ENCODE results near the gene PRM2.

Gene PRM2

GRCh38 chr16:11276143-11276895 is at the start of gene PRM2:
Gene PRM2, minus strand, starts transcription at chr16:11276480. Its CDS starts 110 bp downstream, at chr16:11276370.
- H3K27me3 Mint-ChIP-seq, result no peaks in the 10 kb centered on the region
- H3K9me3 Mint-ChIP-seq, result no peaks in the 10 kb centered on the region
- no peak within 1 kb of the TSS for H3K4me3 Mint-ChIP-seq
- peaks cover 18% of the 10 kb centered on the region for H3K4me1 Mint-ChIP-seq
- no peak for ATAC-seq
- peak within 1 kb of the TSS; percentile 1 for H3K27ac Mint-ChIP-seq
- H3K36me3 Mint-ChIP-seq, result no peaks in the 10 kb centered on the region

- H3K4me3 Mint-ChIP-seq, result no peak overlapping the region
- no peaks in the 10 kb centered on the region for H3K9me3 Mint-ChIP-seq
- no peaks in the 10 kb centered on the region for H3K27me3 Mint-ChIP-seq
- peaks cover 10% of the 10 kb centered on the region for H3K36me3 Mint-ChIP-seq
- H3K4me1 Mint-ChIP-seq, result peaks cover 60% of the 10 kb centered on the region
- H3K27ac Mint-ChIP-seq, result peak overlapping the region; percentile 55
- ATAC-seq, result peak; percentile 58
Measured at GRCh38 chr16:11325404-11326083, 49.3 kb upstream of the PRM2 start.

GRCh38 chr16:11323551-11324336 is 47.5 kb upstream of the PRM2 start:
- Mint-ChIP-seq H3K27me3 (no peaks in the 10 kb centered on the region), H3K4me3 (no peak overlapping the region), H3K36me3 (peaks cover 10% of the 10 kb centered on the region), H3K27ac (no peak overlapping the region), H3K9me3 (no peaks in the 10 kb centered on the region), H3K4me1 (peaks cover 45% of the 10 kb centered on the region)
- ATAC-seq, result no peak

DNA sequence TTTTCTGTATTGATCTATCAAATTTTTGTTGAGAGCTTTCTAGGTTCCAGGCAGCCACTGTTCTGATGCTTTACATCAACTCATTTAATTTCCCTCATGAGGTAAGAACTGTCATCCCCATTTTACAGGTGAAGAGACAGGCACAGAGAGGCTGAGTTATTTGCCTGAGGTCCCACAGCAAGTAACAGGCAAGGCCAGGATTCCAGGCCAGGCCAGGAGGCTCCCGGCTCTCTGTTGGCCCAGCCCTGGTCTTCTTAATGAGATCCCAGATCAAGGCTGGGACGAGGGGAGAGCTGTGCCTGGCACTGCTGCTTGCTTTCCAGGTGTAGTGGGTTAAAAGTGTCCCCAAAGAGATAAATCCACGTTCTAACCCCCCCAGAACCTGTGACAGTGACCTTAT is 46.5 kb upstream of the PRM2 start:
- Mint-ChIP-seq H3K9me3 (no peaks in the 10 kb centered on the region), H3K27me3 (no peaks in the 10 kb centered on the region), H3K27ac (no peak overlapping the region), H3K4me1 (peaks cover 39% of the 10 kb centered on the region), H3K36me3 (peaks cover 10% of the 10 kb centered on the region), H3K4me3 (no peak overlapping the region)
- no peak for ATAC-seq

DNA sequence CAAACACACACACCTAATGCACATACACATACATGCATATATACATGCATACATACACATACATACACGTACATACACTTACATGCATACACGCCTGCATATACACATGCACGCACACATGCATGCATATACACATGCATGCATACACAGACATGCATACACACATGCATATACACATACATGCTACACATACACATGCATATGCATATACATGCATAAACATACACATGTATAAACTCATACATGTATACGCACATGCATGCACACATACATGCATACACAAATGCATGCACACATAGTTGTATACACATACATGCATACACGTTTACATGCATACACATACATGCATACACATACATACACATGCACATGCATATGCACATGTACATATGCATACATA is 45.4 kb upstream of the PRM2 start:
- Mint-ChIP-seq H3K36me3 (peaks cover under 1% of the 10 kb centered on the region), H3K27ac (no peak overlapping the region), H3K9me3 (no peaks in the 10 kb centered on the region), H3K27me3 (no peaks in the 10 kb centered on the region), H3K4me3 (no peak overlapping the region), H3K4me1 (peaks cover 28% of the 10 kb centered on the region)
- ATAC-seq, result no peak

GRCh38 chr16:11320170-11320569 is 43.9 kb upstream of the PRM2 start:
- no peak for ATAC-seq
- H3K36me3 Mint-ChIP-seq, result no peaks in the 10 kb centered on the region
- no peaks in the 10 kb centered on the region for H3K9me3 Mint-ChIP-seq
- H3K27me3 Mint-ChIP-seq, result no peaks in the 10 kb centered on the region
- H3K4me3 Mint-ChIP-seq, result no peak overlapping the region
- peaks cover 13% of the 10 kb centered on the region for H3K4me1 Mint-ChIP-seq
- no peak overlapping the region for H3K27ac Mint-ChIP-seq

GRCh38 chr16:11319529-11320146 is 43.4 kb upstream of the PRM2 start:
- Mint-ChIP-seq H3K4me1 (peaks cover 13% of the 10 kb centered on the region), H3K36me3 (no peaks in the 10 kb centered on the region), H3K27me3 (no peaks in the 10 kb centered on the region), H3K27ac (no peak overlapping the region), H3K4me3 (no peak overlapping the region), H3K9me3 (no peaks in the 10 kb centered on the region)
- ATAC-seq, result no peak

DNA sequence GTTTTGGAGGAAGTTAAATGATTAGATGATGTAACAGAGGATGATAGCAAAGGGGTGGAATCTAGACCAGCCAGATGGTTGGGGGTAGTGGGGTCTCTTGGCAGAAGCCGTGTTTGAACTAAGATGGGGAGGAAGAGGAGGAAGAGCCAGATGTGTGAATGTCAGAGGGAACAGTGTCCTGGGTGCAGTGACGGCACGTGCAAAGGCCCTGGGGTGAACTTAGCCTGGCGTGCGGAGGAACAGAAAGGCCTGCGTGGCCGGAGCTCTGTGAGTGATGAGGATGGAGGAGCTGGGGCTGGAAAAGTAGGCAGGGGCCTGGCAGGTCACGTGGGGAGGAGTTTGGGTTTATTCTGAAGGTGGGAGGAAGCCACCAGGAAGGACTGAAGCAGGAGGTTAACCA is 42.5 kb upstream of the PRM2 start:
- Mint-ChIP-seq H3K4me1 (peaks cover 19% of the 10 kb centered on the region), H3K27me3 (no peaks in the 10 kb centered on the region), H3K4me3 (no peak overlapping the region), H3K36me3 (no peaks in the 10 kb centered on the region), H3K9me3 (no peaks in the 10 kb centered on the region), H3K27ac (no peak overlapping the region)
- ATAC-seq, result no peak

- H3K4me1 Mint-ChIP-seq, result peaks cover 42% of the 10 kb centered on the region
- H3K4me3 Mint-ChIP-seq, result no peak overlapping the region
- H3K27me3 Mint-ChIP-seq, result no peaks in the 10 kb centered on the region
- no peak for ATAC-seq
- H3K9me3 Mint-ChIP-seq, result no peaks in the 10 kb centered on the region
- H3K27ac Mint-ChIP-seq, result no peak overlapping the region
- H3K36me3 Mint-ChIP-seq, result no peaks in the 10 kb centered on the region
Measured at GRCh38 chr16:11316331-11317015, 40.2 kb upstream of the PRM2 start.

DNA sequence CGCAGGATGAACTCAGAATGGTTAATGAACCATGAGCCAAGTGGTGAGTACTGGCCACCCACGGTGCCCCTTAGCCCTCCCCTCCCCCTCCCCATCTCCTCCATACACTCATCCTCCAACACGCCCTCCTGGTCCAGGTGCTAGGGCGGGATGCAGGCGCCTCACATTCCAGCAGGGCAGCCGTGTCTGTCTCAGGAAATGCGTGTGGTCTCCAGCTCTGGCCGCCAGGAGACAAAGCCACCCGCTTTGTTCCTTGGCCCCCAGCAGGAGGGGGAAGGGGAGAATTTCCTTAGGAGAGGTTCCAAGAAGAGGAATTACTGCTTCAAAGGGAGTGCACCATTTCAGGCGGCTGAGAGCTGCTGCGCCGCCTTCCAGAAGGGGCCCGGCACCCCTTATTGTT is 39.2 kb upstream of the PRM2 start:
- Mint-ChIP-seq H3K4me1 (peaks cover 52% of the 10 kb centered on the region), H3K4me3 (no peak overlapping the region), H3K27me3 (no peaks in the 10 kb centered on the region), H3K27ac (peak overlapping the region; percentile 33), H3K36me3 (no peaks in the 10 kb centered on the region), H3K9me3 (no peaks in the 10 kb centered on the region)
- no peak for ATAC-seq

DNA sequence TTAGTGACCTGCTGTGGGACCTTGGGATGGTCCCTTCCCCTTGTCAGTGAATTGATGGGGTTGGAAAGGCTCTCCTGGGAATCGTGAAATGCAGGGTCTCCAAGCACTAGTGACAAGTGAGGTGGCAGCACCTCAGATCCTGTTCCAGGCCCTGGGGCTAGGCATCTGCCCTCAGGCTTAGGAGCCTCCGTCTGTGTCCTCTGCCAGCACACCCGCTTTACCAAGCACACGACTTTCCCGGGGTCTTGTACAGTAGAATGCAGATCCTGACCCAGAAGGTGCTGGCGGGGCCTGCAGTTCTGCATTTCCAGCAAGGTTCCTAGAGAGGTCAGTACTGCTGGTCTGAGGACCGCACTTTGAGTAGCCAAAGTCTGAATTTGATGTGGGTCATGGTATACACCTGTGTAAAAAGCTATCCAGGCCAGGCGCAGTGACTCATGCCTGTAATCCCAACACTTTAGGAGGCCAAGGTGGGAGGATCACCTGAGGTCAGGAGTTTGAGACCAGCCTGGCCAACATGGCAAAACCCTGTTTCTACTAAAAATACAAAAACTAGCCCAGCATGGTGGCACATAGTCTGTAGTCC is 38.1 kb upstream of the PRM2 start:
- Mint-ChIP-seq H3K27me3 (no peaks in the 10 kb centered on the region), H3K4me1 (peaks cover 63% of the 10 kb centered on the region), H3K4me3 (no peak overlapping the region), H3K36me3 (no peaks in the 10 kb centered on the region), H3K27ac (peak overlapping the region; percentile 33), H3K9me3 (no peaks in the 10 kb centered on the region)
- no peak for ATAC-seq

DNA sequence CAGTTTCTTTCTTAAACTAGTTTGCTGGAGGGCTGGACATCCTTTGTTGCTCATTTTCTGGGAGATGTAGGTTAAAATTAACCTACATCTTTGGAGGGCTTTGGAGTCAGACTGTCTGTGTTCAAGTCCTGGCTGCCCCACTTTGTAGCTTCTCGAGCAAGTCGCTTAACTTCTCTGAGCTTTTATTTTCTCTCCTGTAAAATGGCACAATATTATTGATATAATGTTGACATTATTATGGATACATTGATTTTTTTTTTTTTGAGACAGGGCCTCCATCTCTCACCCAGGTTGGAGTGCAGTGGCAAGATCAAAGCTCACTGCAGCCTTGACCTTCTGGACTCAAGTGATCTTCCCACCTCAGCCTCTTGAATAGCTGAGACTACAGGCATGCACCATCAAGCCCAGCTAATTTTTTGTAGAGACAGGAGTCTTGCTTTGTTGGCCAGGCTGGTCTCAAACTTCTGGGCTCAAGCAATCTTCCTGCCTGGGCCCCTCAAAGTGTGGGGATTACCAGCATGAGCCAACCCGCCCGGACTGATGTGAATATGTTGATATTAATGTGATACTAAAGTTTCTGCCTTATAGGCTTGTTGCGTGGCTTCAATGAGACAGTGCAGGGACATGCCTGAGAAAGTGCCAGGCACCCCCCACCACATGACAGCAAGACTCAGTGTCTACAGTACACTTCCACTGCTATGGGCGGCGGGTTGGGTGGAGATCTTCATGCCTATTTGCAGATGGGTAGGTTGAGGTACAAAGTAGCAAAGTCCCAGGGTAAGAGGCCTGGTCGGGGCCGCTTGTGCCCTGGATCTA is 37.4 kb upstream of the PRM2 start:
- H3K27ac Mint-ChIP-seq, result peak overlapping the region; percentile 81
- H3K27me3 Mint-ChIP-seq, result no peaks in the 10 kb centered on the region
- no peak overlapping the region for H3K4me3 Mint-ChIP-seq

GRCh38 chr16:11312718-11313492 is 36.6 kb upstream of the PRM2 start:
- Mint-ChIP-seq H3K27ac (peak overlapping the region; percentile 81), H3K9me3 (no peaks in the 10 kb centered on the region), H3K4me3 (peak overlapping the region; percentile 7), H3K27me3 (no peaks in the 10 kb centered on the region), H3K36me3 (no peaks in the 10 kb centered on the region), H3K4me1 (peaks cover 71% of the 10 kb centered on the region)
- no peak for ATAC-seq

More for the DNA sequence above, 37.4 kb upstream of the PRM2 start:
- H3K9me3 Mint-ChIP-seq, result no peaks in the 10 kb centered on the region
- H3K36me3 Mint-ChIP-seq, result no peaks in the 10 kb centered on the region
- H3K4me1 Mint-ChIP-seq, result peaks cover 66% of the 10 kb centered on the region
- no peak for ATAC-seq

Measured in stimulated activated memory B cell treated with anti-CD40 and anti-IgM and Interleukin-4, amounts not matched to agents 10 μg/mL and 1 μg/mL and 100 μg/mL, for 72 hours (primary cell).